Measurements from ENCODE around the gene CAMK1D.
"Not testable (repeated sequence)": the region's sequence is repeated elsewhere in the genome, so short reads cannot be mapped to it uniquely, and the experiment has no call there.

CAMK1D gene

GRCh38 chr10:12513775-12514673 lies 164.7 kb downstream of the CAMK1D start:
- DNase-seq (ENCODE audit: low read depth, low spot score), result no peak

- no peak for DNase-seq (ENCODE audit: low read depth, low spot score)
Observed at GRCh38 chr10:12518024-12518423, 168.7 kb downstream of the CAMK1D start.

- no peak for DNase-seq (ENCODE audit: low read depth, low spot score)
Observed at GRCh38 chr10:12521423-12521822, 172.1 kb downstream of the CAMK1D start.

- DNase-seq (ENCODE audit: low read depth, low spot score), result no peak
Observed at GRCh38 chr10:12526311-12526710, 177.0 kb downstream of the CAMK1D start.

- DNase-seq (ENCODE audit: low read depth, low spot score), result no peak
Observed at GRCh38 chr10:12529976-12530375, 180.6 kb downstream of the CAMK1D start.

GRCh38 chr10:12531305-12532220 lies 182.2 kb downstream of the CAMK1D start:
- DNase-seq (ENCODE audit: low read depth, low spot score), result no peak

DNA sequence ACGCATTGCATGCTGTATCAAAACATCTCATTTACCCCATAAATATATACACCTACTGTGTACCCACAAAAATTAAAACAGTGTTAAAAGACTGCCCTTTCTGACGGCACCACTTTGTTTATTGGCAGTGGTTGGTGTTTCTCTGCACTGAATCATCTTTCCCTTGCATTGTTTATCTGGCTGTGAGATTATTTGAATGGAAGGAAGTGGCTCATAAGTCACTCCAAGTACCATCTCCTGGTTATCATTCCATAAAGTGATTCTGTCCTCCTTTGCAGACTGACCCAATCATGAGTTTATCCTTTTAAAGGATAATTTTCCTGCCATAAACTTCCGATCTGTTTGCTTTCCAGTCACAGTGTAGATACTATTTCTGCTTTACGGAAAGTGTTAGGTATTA lies 183.8 kb downstream of the CAMK1D start:
- no peak for DNase-seq (ENCODE audit: low read depth, low spot score)

- DNase-seq (ENCODE audit: low read depth, low spot score), result no peak
Observed at GRCh38 chr10:12533723-12534122, 184.4 kb downstream of the CAMK1D start.

DNA sequence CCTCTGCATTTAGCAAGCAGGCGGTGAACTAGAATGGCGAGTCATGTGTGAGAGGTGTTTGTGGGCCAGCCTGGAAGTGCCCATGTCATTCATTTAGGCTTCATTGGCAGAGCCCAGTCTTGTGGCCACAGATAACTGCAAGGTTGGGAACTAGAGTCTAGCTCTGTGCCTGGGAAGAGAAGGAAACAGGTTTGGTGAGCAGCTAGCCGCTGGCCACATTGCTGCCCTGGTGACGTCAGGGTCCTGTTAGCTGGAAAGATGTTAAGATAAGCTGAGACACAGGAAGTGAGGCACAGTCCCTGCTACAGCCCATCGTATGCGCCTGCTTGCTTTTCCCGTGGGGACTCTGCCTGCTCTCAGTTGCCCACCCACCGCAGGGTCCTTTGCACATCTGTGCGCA lies 185.5 kb downstream of the CAMK1D start:
- DNase-seq (ENCODE audit: low read depth, low spot score), result no peak

DNA sequence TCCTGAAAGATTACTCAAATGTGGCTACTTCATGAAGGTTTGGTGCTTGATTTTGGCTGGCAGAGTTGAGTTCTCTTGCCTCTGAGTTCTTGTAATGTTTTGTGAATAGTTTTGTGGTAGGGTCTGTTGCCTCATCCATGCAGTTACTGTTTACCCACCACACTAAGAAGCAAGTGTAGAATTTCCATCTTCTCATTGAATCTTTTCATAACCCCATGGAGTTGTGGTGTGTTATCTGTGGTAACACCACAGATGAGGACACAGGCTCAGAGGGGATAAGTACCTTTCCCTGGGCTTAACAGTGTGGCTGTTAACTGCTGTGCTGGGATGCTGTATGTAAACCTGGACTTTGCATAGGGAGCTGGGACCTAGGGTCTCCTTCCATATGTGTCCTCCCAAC lies 186.3 kb downstream of the CAMK1D start:
- no peak for DNase-seq (ENCODE audit: low read depth, low spot score)

GRCh38 chr10:12538491-12538995 lies 189.2 kb downstream of the CAMK1D start:
- no peak for DNase-seq (ENCODE audit: low read depth, low spot score)

DNA sequence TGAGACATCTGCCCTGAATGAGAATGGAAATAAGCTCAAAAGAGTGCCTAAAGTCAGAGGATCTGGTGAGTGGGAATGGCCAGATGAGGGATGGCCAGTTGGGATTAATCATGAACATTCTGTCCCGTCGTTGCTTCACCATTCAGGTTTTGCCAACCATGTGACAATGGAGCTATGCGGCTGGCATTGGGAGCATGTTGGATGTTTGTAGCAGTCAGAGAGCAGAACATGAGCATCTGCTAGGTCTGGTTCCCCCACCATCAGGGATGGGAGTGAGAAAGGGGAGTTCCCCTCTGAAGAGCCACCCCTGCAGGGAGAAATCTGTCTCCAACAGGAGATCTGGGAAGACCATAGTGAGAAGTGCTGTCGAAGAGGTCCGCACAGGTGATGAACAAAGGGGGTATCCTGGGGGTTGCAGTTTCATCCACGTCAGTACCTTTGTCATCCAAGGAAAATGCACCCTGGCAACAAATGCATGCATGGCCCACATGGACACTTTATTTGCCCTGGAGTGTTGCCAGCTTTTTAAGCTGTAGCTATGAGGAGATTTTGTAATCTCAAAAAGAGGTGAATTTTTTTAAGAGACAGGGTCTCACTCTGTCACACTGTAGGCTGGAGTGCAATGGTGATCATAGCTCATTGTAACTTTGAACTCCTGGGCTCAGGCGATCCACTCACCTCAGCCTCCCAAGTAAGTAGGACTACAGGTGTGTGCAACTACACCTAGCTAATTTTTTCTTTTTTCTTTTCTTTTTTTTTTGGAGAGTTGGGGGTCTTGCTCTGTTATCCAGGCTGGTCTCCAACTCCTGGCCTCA lies 190.2 kb downstream of the CAMK1D start:
- DNase-seq (ENCODE audit: low read depth, low spot score), result no peak

DNA sequence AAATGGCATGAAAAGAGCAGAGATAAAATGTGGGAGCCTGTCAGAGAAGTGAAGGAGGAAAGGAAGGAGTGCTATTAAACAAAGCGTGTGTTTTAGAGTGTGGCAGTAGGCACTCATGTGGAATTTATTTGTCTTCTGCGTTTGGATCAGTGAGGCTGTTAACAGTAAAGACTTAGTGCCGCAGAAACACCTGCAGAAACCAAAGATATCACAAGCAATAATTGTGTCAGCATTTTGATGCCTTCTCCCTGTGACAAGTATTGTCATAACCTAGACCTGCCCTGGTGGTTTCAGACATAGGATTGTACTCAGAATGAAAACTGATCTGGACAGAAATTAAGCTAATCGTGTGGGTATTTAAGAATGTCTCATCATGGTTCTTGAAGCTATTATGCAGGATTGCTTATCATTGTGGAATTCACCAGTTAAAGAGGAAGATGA lies 191.0 kb downstream of the CAMK1D start:
- DNase-seq (ENCODE audit: low read depth, low spot score), result no peak

- DNase-seq (ENCODE audit: low read depth, low spot score), result no peak
Observed at GRCh38 chr10:12541446-12542067, 192.2 kb downstream of the CAMK1D start.

DNA sequence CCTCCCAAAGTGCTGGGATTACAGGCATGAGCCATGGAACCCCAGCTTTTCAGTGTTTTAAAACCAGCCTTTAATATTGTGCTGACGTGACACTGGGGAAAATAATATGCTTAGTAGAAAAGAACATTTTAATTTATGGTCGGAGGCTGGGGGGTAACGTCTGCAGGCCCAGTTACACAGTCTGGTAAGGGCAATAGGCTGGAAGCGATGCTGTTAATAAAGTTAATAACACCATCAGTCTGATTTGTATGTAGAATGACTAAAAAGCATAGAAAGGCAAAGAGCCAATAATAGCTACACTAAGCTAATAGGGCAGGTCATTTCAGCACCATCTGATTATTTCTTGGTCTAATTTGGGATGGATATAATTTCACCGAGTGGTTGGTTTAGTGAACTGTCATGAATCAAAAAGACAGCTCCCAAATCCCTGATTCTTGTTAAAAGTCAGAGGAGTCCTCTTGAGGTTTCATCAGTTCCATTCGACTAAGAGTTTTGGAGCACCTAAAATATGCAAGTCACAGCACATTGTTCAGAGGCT lies 192.9 kb downstream of the CAMK1D start:
- DNase-seq (ENCODE audit: low read depth, low spot score), result no peak

- no peak for DNase-seq (ENCODE audit: low read depth, low spot score)
Observed at GRCh38 chr10:12543589-12543988, 194.2 kb downstream of the CAMK1D start.

- not testable (repeated sequence) for DNase-seq (ENCODE audit: low read depth, low spot score)
Observed at GRCh38 chr10:12546160-12546802, 196.9 kb downstream of the CAMK1D start.

DNA sequence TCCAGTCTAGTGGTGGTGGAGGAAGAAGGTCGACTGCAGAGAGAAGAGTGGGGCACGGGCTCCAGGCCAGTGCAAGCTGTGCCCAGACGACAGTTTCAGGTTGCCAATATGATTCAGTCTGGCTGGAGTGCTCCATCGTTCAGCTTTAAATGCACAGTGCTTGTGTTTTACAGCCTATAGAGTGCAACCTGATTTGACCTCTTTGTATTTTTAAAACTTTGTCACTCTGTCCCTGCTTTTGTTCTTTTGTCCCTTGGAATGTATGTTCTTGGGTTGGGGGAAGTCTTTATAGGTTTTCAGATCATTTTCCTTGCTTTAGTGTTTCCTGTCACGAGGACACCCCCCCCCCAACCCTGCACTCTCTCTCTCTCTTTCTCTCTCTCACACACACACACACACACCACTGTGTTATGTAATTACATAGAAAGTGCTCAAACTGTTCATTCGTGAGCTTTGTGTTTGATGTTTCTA lies 198.0 kb downstream of the CAMK1D start:
- DNase-seq (ENCODE audit: low read depth, low spot score), result no peak

GRCh38 chr10:12549297-12549696 lies 199.9 kb downstream of the CAMK1D start:
- no peak for DNase-seq (ENCODE audit: low read depth, low spot score)

GRCh38 chr10:12550994-12551393 lies 201.6 kb downstream of the CAMK1D start:
- no peak for DNase-seq (ENCODE audit: low read depth, low spot score)
